ENCODE results near the gene FAHD1. TPM values are rescaled to one million over a fixed set of nuclear protein-coding genes. Genes with fewer than 3 reads are reported as not detected.

The FAHD1 gene
- total and polyA plus RNA-seq, 9 of the 15 experiments (the other 6 are each of a cell fraction or from before 2014, with no cell fraction given) = 2.2 to 20.9 (median 10.7) TPM

GRCh38 chr16:1863681-1864460, 36.9 kb downstream of the FAHD1 start (continued):
- TF ChIP-seq REST (IDR thresholded peaks at IDR 0.05; ENCODE audit: borderline replicate concordance) = peak; percentile 45; the same call in 1 of the 2 replicates
- no peak for TF ChIP-seq REST (CRISPR knock-in tag; IDR thresholded peaks at IDR 0.05; ENCODE audit: low read depth)
- no peak for TF ChIP-seq BCL6 (CRISPR knock-in tag; IDR thresholded peaks at IDR 0.05)
- TF ChIP-seq GABPB2 (CRISPR knock-in tag; conservative IDR thresholded peaks at IDR 0.05) = no peak
- TF ChIP-seq HLTF (IDR thresholded peaks at IDR 0.05) = no peak
- TF ChIP-seq ZZZ3 (IDR thresholded peaks at IDR 0.05) = no peak
- TF ChIP-seq HMG20B (CRISPR knock-in tag; IDR thresholded peaks at IDR 0.05) = no peak
- no peak for TF ChIP-seq BHLHE40 (IDR thresholded peaks at IDR 0.05; ENCODE audit: low read length)
- TF ChIP-seq PCBP2 (IDR thresholded peaks at IDR 0.05; ENCODE audit: low read depth, low read length, poor library complexity, severe bottlenecking) = no peak
- no peak for TF ChIP-seq CBX5 (IDR thresholded peaks at IDR 0.05; ENCODE audit: borderline replicate concordance, low read depth)
- TF ChIP-seq HNRNPLL (IDR thresholded peaks at IDR 0.05; ENCODE audit: low read depth, low read length, poor library complexity, severe bottlenecking) = no peak
- peak; percentile 57 to 62 for TF ChIP-seq RAD21 (CRISPR knock-in tag; conservative IDR thresholded peaks at IDR 0.05 in 1 of 2, IDR thresholded peaks at IDR 0.05 in 1 of 2)
- TF ChIP-seq CTCF (IDR thresholded peaks at IDR 0.05 in 2 of 3, conservative IDR thresholded peaks at IDR 0.05 in 1 of 3; ENCODE audit: insufficient read depth in 2 of 3, low read depth in 1 of 3, low read length in 3 of 3) = peak; percentile 34 to 68 (median 40); a peak in 4 of 6 replicates

Measured in K562 (cell line).